DMS 273 (cell line): Measurements from ENCODE around the gene STAB2.

Experiments used
- DNase-seq: peaks from one replicate; lab custom pipeline; 2025; ENCODE audit not compliant: unreplicated experiment; lab: John Stamatoyannopoulos, UW

STAB2 gene

DNA sequence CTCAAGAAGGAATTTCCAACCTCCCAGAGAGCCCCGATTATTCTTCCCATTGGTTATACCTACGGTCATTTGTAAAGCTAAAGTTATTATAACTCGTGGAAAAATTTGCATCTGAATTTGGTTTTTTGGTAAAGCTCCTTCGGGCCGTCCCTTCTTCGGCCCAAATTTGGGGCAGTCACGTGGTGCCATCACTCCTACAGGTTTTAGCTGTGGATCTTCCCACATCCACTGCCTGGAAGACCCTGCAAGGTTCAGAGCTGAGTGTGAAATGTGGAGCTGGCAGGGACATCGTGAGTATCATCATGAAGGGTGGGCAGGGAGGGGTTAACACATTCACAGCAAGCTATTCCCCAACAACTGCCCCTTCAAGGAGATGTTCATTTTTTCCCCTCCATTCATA, 148.2 kb downstream of the STAB2 start:
- DNase-seq = no peak

DNA sequence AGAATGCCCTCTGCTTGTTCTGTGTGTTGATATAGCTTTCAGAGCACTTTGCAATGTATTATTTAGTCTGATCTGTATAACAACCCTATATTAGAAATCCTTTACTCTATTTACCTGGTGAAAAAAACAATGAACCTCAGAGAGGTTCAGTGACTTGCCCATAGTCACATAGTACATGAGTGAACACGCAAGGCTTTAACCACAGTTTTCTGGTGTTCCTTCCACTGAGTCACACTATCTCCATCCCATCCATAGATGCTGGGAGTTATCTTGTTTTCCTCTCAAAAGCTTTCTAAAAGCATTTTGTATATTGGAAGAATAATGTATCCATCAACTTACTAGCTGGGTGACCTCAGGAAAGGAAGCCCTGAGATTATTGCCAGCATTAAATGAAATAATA, 149.5 kb downstream of the STAB2 start:
- DNase-seq = no peak

DNA sequence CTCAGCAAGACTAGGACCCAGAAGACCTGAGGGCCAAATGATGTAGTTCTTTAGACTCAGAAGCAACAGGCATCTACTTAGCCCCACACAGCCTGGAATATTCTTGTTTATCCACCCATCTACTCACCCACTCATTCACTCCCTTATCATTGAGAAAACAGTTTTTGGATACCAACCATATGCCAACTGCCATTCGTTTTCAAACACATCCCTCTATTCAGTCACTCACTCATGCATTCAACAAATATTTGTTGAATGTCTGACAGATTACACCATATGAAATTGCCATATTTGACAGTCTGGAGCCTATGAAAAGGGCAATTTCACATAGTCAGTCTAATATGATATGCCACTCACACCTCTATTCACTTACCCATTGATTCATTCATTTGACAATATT, 150.8 kb downstream of the STAB2 start:
- DNase-seq = no peak

DNA sequence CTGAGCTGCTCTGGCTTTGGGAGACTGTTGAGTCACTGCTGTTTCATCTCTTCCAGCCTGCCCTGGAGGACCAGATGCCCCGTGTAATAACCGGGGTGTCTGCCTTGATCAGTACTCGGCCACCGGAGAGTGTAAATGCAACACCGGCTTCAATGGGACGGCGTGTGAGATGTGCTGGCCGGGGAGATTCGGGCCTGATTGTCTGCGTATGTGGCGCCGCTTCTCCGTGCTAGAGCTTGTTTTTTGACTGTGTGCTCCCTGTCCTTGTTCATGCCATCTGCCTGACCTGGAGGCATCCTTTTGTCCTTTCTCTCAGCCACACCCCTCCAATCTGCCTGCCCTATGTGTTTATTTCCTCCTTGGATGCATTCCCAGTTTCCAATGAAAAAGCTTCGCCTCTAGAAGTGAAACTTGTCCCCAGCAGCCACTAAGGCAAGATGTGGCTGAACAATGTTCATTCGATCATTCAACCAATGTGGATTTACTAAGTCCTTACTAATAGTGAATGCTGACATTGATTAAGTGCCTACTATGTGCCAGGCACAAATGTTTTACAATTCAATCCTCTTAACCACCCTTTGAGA, 155.4 kb downstream of the STAB2 start:
- DNase-seq = peak; percentile 86

DNA sequence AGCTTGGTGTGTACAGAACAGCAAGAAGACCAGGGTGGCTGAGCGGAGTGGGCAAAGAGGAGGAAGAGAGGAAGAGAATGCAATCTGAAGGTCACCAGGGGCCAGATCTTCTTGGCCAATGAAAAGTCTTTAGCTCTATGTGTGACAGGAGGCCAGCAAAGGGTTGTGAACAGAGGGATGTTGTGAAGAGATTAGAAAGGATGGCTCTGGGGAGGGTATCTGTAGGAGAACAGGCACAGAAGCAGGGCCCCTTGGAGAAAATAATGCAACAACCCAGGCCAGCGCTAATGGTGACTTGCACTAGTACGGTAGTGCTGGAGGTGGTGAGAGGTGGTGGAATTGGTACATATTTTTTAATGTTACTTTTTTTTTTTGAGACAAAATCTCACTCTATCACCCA, 156.7 kb downstream of the STAB2 start:
- no peak for DNase-seq

DNA sequence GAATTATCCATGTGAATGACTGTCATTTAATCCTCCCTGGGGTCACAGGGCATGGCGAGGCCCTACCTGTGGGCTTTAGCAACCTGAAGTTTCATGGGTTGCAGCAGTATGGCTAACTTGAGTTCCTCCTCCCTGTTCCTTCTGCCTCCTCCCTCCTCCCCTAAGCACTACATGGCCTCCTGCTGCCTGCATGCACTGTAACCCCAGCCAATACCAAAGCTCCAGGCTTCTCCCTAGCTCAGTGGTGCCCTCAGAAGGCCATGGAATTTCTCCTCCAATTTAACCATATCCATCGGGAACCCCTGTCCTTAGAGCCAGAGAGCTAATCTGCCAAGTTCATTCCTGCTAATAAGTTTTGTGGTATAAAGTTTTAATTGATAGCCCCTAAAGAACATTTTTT, 158.9 kb downstream of the STAB2 start:
- peak; percentile 61 for DNase-seq

DNA sequence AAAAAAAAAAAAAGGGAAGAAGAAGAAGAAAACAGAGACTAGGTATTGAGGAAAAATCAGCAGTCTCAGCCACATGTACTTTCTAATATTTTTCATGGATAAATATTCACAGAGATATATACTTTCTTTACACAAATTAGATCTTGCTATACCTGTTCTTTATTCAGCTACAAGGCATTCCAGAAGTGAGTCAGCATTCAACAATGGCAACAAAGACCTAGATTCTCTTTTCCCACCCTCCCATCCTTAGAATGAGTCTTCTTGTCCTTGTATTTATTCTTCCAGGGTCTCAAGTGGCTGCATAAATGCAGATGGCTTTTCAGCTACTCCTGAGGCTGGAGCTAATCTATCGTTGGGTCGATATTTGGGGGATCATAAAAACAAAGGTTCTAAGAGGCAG, 160.9 kb downstream of the STAB2 start:
- DNase-seq = no peak

DNA sequence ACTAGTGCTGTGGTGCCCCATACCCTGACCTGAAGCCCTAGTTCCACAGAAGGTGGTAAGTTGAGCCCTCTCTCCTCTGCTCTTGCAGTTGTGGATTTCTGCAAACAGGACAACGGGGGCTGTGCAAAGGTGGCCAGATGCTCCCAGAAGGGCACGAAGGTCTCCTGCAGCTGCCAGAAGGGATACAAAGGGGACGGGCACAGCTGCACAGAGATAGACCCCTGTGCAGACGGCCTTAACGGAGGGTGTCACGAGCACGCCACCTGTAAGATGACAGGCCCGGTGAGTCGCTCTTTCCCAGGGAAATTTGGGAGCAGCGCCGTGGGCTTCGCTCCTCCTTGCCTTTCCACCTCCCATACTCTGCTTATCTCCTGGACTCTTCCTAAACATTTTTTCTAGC, 161.8 kb downstream of the STAB2 start:
- no peak for DNase-seq

DNA sequence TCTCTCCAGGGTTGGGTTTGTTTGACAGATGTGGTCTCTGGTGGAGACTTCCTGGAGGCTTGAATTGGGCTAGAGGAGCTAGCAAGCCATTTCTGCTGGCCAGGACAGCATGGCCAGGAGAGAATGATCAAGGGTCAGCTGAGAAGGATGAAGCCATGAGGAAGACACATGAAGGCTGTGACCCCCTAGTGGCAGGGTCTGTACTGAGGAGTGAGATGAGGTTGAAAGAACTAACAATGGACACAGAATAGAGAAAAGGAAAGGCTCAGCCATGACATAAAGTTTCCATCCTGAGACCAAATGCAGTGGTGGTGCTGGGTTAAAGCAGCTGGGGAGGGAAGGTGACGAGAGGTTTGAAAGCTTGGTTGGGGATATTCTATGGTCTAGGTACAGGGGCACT, 164.1 kb downstream of the STAB2 start:
- peak; percentile 21 for DNase-seq

DNA sequence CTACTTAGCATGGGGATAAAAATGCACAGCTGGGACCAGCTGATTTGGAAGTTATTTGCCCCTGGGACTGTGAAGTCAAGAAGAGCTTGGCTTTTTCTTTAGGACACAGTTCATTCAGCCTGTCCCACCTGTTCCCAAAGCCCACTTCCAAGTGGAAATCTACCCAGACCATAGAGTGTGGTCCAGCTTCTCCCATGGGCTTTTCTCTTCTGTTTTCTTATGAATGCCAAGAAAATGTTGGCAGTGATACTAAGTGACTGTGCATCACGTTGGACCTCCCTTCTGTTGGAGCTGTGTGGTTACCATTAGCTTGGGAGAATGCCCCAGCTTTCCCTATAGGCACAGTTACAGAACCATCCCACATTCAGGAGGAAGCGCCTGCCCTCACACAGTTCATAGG, 164.5 kb downstream of the STAB2 start:
- DNase-seq = peak; percentile 33

DNA sequence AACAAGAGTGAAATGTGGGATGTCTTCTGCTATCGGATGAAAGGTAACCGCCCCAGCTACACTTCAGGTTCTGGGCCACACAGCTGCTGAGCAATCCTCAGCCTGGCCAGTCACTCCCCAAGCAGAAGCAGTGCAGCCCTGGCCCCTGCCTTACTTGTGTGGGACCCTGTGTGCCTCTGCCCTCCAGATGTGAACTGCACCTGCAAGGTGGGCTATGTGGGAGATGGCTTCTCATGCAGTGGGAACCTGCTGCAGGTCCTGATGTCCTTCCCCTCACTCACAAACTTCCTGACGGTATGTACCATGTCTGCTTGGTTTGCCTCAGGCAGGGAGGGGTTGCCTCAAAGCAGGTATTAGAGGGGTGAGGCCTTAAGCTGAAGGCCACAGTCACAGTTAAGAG, 168.4 kb downstream of the STAB2 start:
- DNase-seq = no peak

DNA sequence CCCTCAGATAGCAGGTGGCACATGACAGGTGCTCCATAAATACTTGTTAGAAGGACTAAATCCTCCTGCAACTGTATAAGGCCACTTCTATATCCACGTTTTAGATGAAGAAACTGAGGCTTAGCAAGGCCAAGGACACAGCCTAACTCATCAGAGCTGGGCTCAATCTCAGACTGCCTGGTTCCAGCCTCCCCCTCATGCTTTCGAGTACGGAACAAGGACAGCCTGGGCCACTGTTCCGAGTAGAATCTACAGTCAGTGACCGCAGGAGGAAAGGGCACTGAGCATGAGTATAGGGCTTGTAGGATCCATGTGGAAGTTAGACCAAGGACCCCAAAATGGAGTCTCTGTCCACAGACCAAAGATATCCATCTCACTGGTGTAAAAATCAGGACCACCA, 169.4 kb downstream of the STAB2 start:
- no peak for DNase-seq

DNA sequence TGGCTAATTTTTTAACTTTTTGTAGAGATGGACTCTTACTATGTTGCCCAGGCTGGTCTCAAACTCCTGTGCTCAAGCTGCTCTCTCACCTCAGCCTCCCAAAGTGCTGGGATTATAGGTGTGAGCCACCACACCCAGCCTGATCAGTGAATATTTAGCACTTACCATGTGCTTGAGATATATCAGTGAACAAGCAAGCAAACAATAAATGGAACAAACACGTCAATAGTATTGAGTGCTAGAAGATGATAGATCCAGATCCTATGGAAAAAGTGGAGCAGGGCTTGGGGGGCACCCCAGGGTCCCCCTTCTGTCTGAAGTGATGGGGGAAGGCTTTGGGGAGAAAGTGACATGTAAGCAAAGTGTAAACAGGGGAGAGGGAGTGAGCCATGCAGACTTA, 170.2 kb downstream of the STAB2 start:
- no peak for DNase-seq

DNA sequence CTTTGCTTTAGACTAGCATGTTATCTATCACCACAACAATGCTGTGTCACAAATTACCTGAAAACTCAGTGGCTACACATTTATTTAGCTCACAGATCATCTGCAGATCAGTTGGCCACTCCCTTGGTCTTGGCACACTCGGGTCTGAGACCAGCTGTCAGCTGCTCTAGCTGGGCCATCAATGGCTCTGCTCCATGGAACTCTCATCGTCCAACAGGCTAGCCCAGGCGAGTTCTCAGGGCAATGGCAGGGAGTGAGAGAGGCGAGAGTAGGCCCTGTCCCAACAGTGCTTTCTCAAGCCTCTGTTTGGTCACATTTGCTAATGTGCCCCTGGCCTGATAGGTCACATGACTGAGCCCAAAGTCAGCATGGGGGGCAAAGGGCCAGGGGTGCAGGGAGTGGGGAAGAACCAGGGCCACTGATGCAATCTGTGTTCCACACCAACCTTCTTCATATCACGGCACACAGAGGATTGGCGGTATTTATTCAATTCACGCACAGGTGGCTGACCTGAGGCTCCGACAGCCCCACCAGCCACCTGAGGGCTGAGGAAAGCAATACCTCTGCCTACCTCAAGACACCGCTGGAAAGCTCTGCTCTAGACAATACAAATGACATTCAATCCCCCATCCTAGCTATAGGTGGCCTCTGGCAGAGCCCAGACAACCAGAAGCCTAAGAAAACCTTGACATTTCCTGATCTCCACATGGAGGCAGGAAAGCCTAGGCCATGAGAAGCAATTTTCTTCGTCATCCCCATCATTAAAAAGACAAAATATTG, 171.4 kb downstream of the STAB2 start:
- DNase-seq = peak; percentile 38

DNA sequence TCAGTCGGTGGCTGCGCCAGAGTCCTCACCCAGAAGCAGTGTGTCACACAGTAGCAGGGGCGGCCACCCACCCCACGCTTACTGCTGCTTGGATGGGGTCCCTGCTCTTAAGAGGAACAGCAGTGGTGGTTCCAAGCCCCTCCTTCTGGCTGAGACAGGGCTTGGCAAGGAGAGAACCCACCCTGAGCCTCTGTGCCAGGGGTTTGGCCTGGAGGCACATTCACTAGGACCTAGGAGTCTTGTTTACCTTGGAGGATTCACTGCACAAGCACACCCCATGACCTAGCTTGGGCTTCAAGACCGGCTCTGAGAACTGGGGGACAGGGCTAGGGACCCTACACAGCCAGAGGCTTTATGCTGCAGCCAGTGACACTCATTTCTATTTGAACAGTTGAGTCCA, 175.4 kb downstream of the STAB2 start:
- no peak for DNase-seq

DNA sequence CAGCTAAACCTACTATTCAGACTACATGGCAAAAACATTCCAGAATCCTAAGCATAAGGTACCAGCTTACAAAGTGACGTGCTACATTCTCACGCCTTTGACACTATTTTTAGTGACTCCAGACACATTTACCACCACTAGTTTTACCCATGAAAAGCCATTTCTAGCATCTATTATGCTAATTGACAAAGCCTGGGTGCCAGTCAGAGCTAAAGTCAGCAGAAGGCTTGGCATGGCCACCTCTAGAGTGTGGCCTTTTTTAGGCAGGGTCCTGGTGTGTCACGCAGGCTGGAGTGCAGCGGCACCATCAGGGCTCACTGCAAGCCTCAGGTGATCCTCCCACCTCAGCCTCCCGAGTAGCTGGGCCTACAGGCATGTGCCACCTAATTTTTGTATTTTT, 178.2 kb downstream of the STAB2 start:
- DNase-seq = no peak

DNA sequence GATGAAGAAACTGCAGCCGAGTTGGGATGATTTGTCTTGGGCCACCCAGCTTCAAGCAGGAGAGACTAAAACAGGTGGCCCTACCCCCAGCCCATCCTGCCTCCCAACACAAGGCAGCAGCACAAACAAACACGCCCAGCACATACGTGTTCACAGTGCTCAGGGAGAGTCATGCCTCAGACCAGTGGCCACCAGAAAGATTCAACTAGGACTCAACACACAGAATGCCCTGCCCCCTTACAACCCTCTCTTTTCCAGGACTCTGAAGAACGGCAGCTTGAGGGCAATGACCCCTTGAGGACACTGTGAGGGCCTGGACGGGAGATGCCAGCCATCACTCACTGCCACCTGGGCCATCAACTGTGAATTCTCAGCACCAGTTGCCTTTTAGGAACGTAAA, 179.0 kb downstream of the STAB2 start:
- DNase-seq = no peak

DNA sequence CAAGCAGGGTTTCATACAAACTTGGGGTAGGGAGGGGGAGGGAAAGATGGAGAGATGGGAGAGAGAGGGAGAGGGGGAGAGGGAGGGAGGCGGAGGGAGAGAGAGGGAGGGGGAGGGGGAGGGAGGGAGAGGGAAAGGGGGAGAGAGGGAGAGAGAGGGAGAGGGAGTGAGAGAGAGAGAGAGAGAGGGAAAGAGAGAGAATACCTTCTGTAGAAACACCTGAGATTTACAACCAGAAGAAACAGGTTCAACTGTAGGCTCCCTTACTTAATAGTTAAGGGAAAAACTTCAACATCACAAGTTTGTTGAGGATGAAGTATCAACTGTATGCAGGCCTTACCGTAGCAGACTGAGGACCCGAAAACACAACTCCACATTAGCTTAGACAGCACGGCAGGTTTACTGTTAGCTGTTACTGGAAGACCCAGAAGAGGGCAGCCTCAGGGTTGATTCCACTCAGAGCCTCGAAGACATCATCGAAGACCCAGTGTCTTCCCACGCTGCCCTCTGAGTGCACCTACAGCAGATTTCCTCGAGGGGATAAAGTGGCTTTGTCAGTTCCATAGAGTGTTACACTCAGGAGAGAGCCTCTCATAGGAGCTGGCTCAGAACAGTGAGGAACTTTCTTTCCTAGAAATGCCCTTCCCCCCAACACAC, 181.5 kb downstream of the STAB2 start:
- peak; percentile 31 for DNase-seq

DNA sequence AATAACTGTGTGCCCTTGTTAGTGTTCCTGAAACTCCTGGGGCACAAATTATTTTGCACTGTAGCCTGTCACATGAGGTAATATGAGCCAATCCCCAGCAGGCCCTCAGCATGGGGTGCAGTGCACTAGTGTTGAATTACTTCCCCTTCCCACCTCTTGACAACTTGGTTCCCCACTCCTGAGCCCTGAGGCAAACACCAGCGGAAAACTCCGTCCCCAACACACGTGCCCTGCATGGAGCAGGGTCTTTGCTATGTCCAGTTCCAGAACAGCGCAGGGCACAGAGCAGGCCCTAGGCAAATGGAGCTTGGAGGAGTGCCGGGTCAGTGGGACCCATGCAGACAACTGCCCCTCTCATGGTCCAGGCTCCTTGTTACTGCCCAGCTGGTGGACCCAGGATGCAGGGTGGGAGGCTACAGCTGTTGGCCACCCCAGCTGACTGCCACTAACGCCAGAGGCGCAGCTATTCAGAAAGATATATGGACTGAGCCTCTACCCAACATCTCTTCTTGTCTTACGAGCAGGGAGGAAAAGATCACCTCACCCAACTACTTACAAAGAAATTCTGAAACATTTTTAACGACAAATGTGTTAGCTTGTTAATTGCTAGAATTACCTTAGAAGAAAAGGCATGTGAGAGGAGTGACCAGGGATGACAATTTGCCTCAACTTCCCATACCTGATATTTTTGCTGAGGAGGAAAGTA, 182.3 kb downstream of the STAB2 start:
- peak; percentile 19 for DNase-seq

DNA sequence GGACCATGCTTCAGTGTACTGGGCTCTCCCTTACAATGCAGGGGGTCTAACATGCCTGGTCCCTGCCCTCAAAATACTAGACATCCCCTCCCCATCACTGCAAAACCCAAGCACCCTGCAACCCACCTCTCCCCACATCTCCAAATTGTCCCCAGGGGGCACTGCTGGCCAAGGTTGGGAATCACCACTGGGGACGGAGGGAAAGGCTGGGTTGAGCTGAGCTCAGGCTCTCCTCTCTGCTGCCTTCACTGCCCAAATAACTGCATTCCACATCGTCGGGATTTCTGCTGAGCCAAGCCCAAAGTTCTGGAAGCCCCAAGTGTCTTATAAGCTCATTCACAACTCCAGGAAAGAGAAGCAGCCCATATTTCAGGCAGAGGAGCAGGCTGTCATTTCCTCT, 184.4 kb downstream of the STAB2 start:
- peak; percentile 49 for DNase-seq

DNA sequence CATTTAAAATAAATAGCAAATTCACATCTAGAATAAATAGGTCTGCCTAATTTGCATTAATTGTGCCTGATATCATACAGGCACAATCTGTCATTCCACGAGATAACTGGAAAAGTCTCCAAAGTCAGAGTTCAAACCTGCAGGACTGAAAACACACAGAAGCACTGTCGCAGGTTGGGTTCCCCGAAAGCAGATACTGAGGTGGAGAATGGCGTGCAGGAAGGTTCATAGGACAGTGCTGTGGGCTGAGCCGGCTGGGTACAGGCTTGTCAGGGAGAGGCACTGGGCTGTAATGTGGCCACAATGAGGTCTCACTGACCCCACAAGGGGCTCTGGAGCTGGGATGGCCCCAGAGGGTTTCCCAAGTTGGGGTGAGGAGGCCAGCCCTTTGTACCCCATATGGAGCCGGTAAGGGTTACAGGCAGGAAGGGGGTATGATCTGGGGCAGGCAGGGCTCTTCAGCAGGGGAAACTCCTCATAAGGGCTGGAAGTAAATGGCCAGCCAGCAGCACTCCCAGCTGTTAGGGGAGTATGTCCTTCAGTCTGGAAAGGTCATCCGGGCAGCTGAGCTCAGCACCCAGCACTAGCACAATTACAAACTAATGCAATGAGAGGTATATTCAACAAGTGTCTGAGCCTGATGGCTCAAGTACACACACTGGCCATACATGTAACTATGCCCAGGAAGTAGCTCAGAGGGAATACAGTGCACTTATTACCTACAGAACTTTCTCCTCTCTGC, 185.5 kb downstream of the STAB2 start:
- no peak for DNase-seq
